Stomach (tissue), 9 donors: ENCODE measurements around the gene VGLL4. TPM values are rescaled to one million over a fixed set of nuclear protein-coding genes. Genes with fewer than 3 reads are reported as not detected.

ENCODE experiments used
- DNase-seq, 2 donors: peaks; one replicate each; pipeline versions ENCODE4 v3.0.0 to v3.0.0-alpha.2; 2013 to 2019
- H3K27ac ChIP-seq, 5 donors: fragments of 200-600 bp in 4 of 5; sonication (generic) in 4 of 5; one replicate each; pipeline ENCODE4 v1.5.1; 2013 to 2019; ENCODE audit warnings: mild to moderate bottlenecking in 1 of 5, moderate library complexity in 1 of 5
- H3K27me3 ChIP-seq, 3 donors: fragments of 200-600 bp; sonication (generic); one replicate each; pipeline ENCODE4 v1.5.1; 2017 to 2019; ENCODE audit warnings: mixed run types in 1 of 3
- H3K36me3 ChIP-seq, 4 donors: fragments of 200-600 bp; sonication (generic); 1 replicate in 3 of 4; 2 replicates in 1 of 4; pipeline ENCODE4 v1.5.1; 2016 to 2019
- H3K4me1 ChIP-seq, 4 donors: fragments of 200-600 bp; sonication (generic); one replicate each; pipeline ENCODE4 v1.5.1; 2016 to 2019
- H3K4me3 ChIP-seq, 4 donors: fragments of 200-600 bp; sonication (generic) in 3 of 4; one replicate each; pipeline ENCODE4 v1.5.1; 2016 to 2019; ENCODE audit warnings: mild to moderate bottlenecking in 1 of 4
- H3K9me3 ChIP-seq, 4 donors: fragments of 200-600 bp; sonication (generic); one replicate each; pipeline ENCODE4 v1.5.1; 2016 to 2019
- CTCF ChIP-seq, 7 experiments: fragments of 450-650 bp in 4 of 7; fragments of 200-600 bp in 3 of 7; sonication (generic) in 3 of 7; IDR thresholded peaks; one replicate each; pipeline ENCODE4 v1.5.1; 2016 to 2019; ENCODE audit warnings: antibody characterized with exemption in 7 of 7, control low read depth in 2 of 7, mild to moderate bottlenecking in 1 of 7
- EP300 ChIP-seq: sonication (generic); formaldehyde crosslinking; IDR thresholded peaks from one replicate; pipeline ENCODE4 v1.6.1; 2017; ENCODE audit warnings: antibody characterized with exemption
- POLR2A ChIP-seq, 4 donors: fragments of 450-650 bp; IDR thresholded peaks; one replicate each; pipeline ENCODE4 v1.6.1; 2016; ENCODE audit warnings: antibody characterized with exemption in 4 of 4, control low read depth in 2 of 4, mild to moderate bottlenecking in 1 of 4, moderate library complexity in 1 of 4
- POLR2AphosphoS5 ChIP-seq, 3 donors: sonication (generic); formaldehyde crosslinking; IDR thresholded peaks; one replicate each; pipeline ENCODE4 v1.6.1; 2016; ENCODE audit warnings: antibody characterized with exemption in 3 of 3
- WGBS, 5 donors: extraction: QIAGEN DNeasy Blood & Tissue Kit in 3 of 5; methylation state at CpG; one replicate each; pipeline versions ENCODE4 v1.1.5 to v1.1.7; 2013 to 2018; 5-methylcytosine and 5-hydroxymethylcytosine counted together
- intact Hi-C: fragments of 100-400 bp; cut with DNase I; formaldehyde crosslinking; loops from one replicate; pipeline ENCODE4 v1.15.1; 2023; ENCODE audit warnings: low total_unique reads
- polyA plus RNA-seq, 3 donors: library from polyadenylated mRNA; stranded (reverse); fragments of 200-250 nt; gene quantifications; one replicate each; pipeline ENCODE4 v1.2.3, GENCODE V29; 2013
- total RNA-seq, 5 donors: library from RNA; depleted of rRNA; stranded (reverse); fragments of >200 nt; gene quantifications; one replicate each; pipeline versions ENCODE4 v1.1.0 to v1.2.3, GENCODE V29; 2014 to 2016
- donor health status: healthy with polysubstance abuse.
- donor health status: Bipolar disorder and iron deficiency.
- donor health status: healthy.

The VGLL4 gene
- total and polyA plus RNA-seq, 8 donors: 15.2 to 147 (median 43.3) TPM

GRCh38 chr3:11624704-11625375, 18.9 kb downstream of the VGLL4 start:
- Histone ChIP-seq H3K36me3 (no peaks in the 10 kb centered on the region), H3K27me3 (no peaks in the 10 kb centered on the region), H3K4me1 (peaks cover 40 to 79% (median 63%) of the 10 kb centered on the region in 4 donors), H3K27ac (peak overlapping the region in 2 of 5 donors; percentile 43 to 46), H3K9me3 (no peaks in the 10 kb centered on the region), H3K4me3 (no peak overlapping the region)
- intact Hi-C loops: no loop called here
- DNase-seq: no peak
- no peak for TF ChIP-seq POLR2AphosphoS5 (IDR thresholded peaks at IDR 0.05)
- TF ChIP-seq EP300: no peak
- no peak for TF ChIP-seq POLR2A (IDR thresholded peaks at IDR 0.05)
- TF ChIP-seq CTCF (IDR thresholded peaks at IDR 0.05): no peak
- 45 to 70% (median 48%) methylated on average over 7 of the region's 7 CpGs for WGBS, 5 donors

GRCh38 chr3:11624161-11624560, 19.6 kb downstream of the VGLL4 start:
- no peaks in the 10 kb centered on the region for H3K27me3 ChIP-seq
- TF ChIP-seq CTCF (IDR thresholded peaks at IDR 0.05): no peak
- TF ChIP-seq POLR2A (IDR thresholded peaks at IDR 0.05): no peak
- TF ChIP-seq POLR2AphosphoS5 (IDR thresholded peaks at IDR 0.05): no peak
- TF ChIP-seq EP300: no peak
- DNase-seq: peak in 1 of 2 donors; percentile 58
- H3K27ac ChIP-seq: peak overlapping the region in 1 of 5 donors; percentile 43
- H3K4me3 ChIP-seq: no peak overlapping the region
- intact Hi-C loops: no loop called here
- H3K9me3 ChIP-seq: no peaks in the 10 kb centered on the region
- no peaks in the 10 kb centered on the region for H3K36me3 ChIP-seq
- H3K4me1 ChIP-seq: peaks cover 46 to 82% (median 66%) of the 10 kb centered on the region in 4 donors
- WGBS, 5 donors: 57 to 69% (median 65%) methylated on average over 8 of the region's 8 CpGs

- Histone ChIP-seq H3K4me1 (peaks cover 55 to 92% (median 75%) of the 10 kb centered on the region in 4 donors), H3K9me3 (no peaks in the 10 kb centered on the region), H3K27me3 (no peaks in the 10 kb centered on the region), H3K4me3 (no peak overlapping the region), H3K27ac (peak overlapping the region in 3 of 5 donors; percentile 30 to 60 (median 43)), H3K36me3 (no peaks in the 10 kb centered on the region)
- no peak for TF ChIP-seq CTCF (IDR thresholded peaks at IDR 0.05)
- no peak for TF ChIP-seq POLR2A (IDR thresholded peaks at IDR 0.05)
- no peak for TF ChIP-seq POLR2AphosphoS5 (IDR thresholded peaks at IDR 0.05)
- TF ChIP-seq EP300: no peak
- 75 to 82% (median 76%) methylated on average over 9 of the region's 9 CpGs for WGBS, 5 donors
- DNase-seq: peak in 1 of 2 donors; percentile 73
- intact Hi-C loops: no loop called here
Observed at GRCh38 chr3:11622586-11623550, 20.8 kb downstream of the VGLL4 start.

GRCh38 chr3:11621077-11621476, 22.6 kb downstream of the VGLL4 start:
- H3K36me3 ChIP-seq: no peaks in the 10 kb centered on the region
- H3K9me3 ChIP-seq: no peaks in the 10 kb centered on the region
- no peak overlapping the region for H3K4me3 ChIP-seq
- DNase-seq: no peak
- TF ChIP-seq POLR2A (IDR thresholded peaks at IDR 0.05): no peak
- no peak for TF ChIP-seq EP300
- no peak for TF ChIP-seq CTCF (IDR thresholded peaks at IDR 0.05)
- no peak for TF ChIP-seq POLR2AphosphoS5 (IDR thresholded peaks at IDR 0.05)
- H3K27me3 ChIP-seq: no peaks in the 10 kb centered on the region
- WGBS, 5 donors: 82 to 93% (median 86%) methylated on average over 2 of the region's 2 CpGs
- intact Hi-C loops: no loop called here
- peaks cover 58 to 92% (median 77%) of the 10 kb centered on the region in 4 donors for H3K4me1 ChIP-seq
- H3K27ac ChIP-seq: peak overlapping the region in 4 of 5 donors; percentile 68 to 86 (median 75)
